ENCODE data around the gene FOXA3.

- TF ChIP-seq CTCF (IDR thresholded peaks at IDR 0.05) (no peak), POLR2AphosphoS5 (IDR thresholded peaks at IDR 0.05) (no peak), EP300 (IDR thresholded peaks at IDR 0.05; ENCODE audit: low read depth) (no peak), POLR2A (IDR thresholded peaks at IDR 0.05) (no peak)
Measured at GRCh38 chr19:45922281-45922680, 58.2 kb downstream of the FOXA3 start.
